ENCODE data around the gene E2F2.

Gene E2F2

GRCh38 chr1:23576338-23577055 is 45.5 kb upstream of the E2F2 start:
- Histone ChIP-seq H3K4me2 (ENCODE audit: low read length) (no peak overlapping the region), H3K9ac (no peak overlapping the region), H3K9me3 (ENCODE audit: control insufficient read depth, low read length) (no peaks in the 10 kb centered on the region), H2AFZ (no peak overlapping the region), H3K4me3 (ENCODE audit: low read depth, low read length) (no peak overlapping the region), H3K27ac (no peak overlapping the region), H3K27me3 (ENCODE audit: control insufficient read depth, insufficient read depth, low read length) (no peaks in the 10 kb centered on the region), H3K4me1 (no peaks in the 10 kb centered on the region), H3K36me3 (ENCODE audit: control insufficient read depth, insufficient read depth, low read length) (no peaks in the 10 kb centered on the region), H3K79me2 (no peaks in the 10 kb centered on the region)
- no peak for TF ChIP-seq CTCF (IDR thresholded peaks at IDR 0.05)

GRCh38 chr1:23575226-23575810 is 44.3 kb upstream of the E2F2 start:
- H3K27ac ChIP-seq: no peak overlapping the region
- no peak overlapping the region for H3K4me3 ChIP-seq (ENCODE audit: low read depth, low read length)
- TF ChIP-seq CTCF (IDR thresholded peaks at IDR 0.05): no peak
- no peak overlapping the region for H3K9ac ChIP-seq
- no peak overlapping the region for H3K4me2 ChIP-seq (ENCODE audit: low read length)
- no peaks in the 10 kb centered on the region for H3K79me2 ChIP-seq
- no peaks in the 10 kb centered on the region for H3K36me3 ChIP-seq (ENCODE audit: control insufficient read depth, insufficient read depth, low read length)
- H3K27me3 ChIP-seq (ENCODE audit: control insufficient read depth, insufficient read depth, low read length): no peaks in the 10 kb centered on the region
- no peak overlapping the region for H2AFZ ChIP-seq
- no peaks in the 10 kb centered on the region for H3K9me3 ChIP-seq (ENCODE audit: control insufficient read depth, low read length)
- no peaks in the 10 kb centered on the region for H3K4me1 ChIP-seq

GRCh38 chr1:23574265-23574754 is 43.3 kb upstream of the E2F2 start:
- no peak overlapping the region for H3K4me2 ChIP-seq (ENCODE audit: low read length)
- no peak overlapping the region for H3K9ac ChIP-seq
- H3K79me2 ChIP-seq: no peaks in the 10 kb centered on the region
- no peaks in the 10 kb centered on the region for H3K9me3 ChIP-seq (ENCODE audit: control insufficient read depth, low read length)
- no peak for TF ChIP-seq CTCF (IDR thresholded peaks at IDR 0.05)
- no peak overlapping the region for H3K4me3 ChIP-seq (ENCODE audit: low read depth, low read length)
- H3K36me3 ChIP-seq (ENCODE audit: control insufficient read depth, insufficient read depth, low read length): no peaks in the 10 kb centered on the region
- no peaks in the 10 kb centered on the region for H3K4me1 ChIP-seq
- no peaks in the 10 kb centered on the region for H3K27me3 ChIP-seq (ENCODE audit: control insufficient read depth, insufficient read depth, low read length)
- H2AFZ ChIP-seq: no peak overlapping the region
- H3K27ac ChIP-seq: no peak overlapping the region

DNA sequence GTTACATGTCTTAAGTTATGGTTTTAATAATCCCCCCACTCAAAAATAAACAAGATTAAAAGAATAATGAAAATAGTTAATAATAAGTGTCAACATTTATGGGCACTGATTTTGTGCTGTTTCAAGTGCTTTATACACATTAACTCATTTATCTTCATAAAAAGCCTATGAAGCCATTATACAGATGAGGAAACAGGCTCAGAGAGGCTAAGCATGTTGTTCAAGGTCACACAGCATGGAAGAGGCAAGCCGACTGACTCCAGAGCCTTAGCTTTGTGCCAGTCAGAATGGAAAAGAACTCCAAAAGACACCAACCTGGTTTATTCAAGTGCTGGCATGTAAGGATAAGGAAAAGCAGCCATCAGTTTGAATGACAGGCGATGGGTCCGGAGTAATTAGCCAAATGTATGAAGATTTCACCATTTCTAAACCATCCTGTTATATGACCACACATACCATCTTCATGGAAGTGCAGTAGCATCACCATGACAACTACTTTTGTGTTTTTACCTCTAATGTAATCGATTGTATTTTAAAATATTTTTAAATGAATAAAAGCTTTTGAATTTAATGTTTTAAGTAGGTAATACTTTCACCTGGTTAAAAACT is 42.6 kb upstream of the E2F2 start:
- TF ChIP-seq CTCF (IDR thresholded peaks at IDR 0.05): no peak
- Histone ChIP-seq H3K9ac (no peak overlapping the region), H3K4me2 (ENCODE audit: low read length) (no peak overlapping the region), H3K27me3 (ENCODE audit: control insufficient read depth, insufficient read depth, low read length) (no peaks in the 10 kb centered on the region), H3K79me2 (no peaks in the 10 kb centered on the region), H3K36me3 (ENCODE audit: control insufficient read depth, insufficient read depth, low read length) (no peaks in the 10 kb centered on the region), H3K27ac (no peak overlapping the region), H3K4me1 (no peaks in the 10 kb centered on the region), H3K4me3 (ENCODE audit: low read depth, low read length) (no peak overlapping the region), H2AFZ (no peak overlapping the region), H3K9me3 (ENCODE audit: control insufficient read depth, low read length) (no peaks in the 10 kb centered on the region)
